ENCODE results near the gene ADAMTSL5.
"Not testable (repeated sequence)": the region's sequence is repeated elsewhere in the genome, so short reads cannot be mapped to it uniquely, and the experiment has no call there.

The ADAMTSL5 gene

DNA sequence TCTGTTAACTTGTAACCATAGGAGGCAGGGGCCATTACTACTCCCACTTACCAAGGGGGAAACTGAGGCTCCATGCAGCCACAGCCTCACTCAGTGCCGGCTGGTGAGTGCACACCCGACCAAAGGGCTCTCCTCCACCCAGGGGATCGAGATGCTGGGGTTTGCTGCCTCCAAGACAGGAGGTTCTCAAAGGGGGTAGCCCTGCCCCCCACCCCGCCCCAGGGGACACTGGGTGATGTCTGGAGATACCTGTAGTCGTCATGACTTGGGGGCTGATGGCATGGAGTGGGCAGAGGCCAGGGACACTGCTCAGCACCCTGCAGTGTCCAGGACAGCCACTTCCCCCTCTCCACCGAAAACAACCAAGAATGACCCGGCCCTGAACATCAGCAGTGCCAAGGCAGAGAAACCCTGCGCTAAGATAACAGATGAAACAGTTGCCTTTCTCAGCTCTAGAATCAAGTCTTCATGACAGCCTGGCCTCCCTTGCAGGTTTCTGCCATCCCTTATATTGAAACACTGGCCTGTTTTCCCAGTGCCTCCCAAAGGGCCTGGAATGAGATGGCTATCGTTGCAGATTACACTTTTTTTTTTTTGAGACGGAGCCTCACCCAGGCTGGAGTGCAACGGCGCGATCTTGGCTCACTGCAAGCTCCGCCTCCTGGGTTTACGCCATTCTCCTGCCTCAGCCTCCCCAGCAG lies 18.6 kb downstream of the ADAMTSL5 start:
- no peak for DNase-seq

DNA sequence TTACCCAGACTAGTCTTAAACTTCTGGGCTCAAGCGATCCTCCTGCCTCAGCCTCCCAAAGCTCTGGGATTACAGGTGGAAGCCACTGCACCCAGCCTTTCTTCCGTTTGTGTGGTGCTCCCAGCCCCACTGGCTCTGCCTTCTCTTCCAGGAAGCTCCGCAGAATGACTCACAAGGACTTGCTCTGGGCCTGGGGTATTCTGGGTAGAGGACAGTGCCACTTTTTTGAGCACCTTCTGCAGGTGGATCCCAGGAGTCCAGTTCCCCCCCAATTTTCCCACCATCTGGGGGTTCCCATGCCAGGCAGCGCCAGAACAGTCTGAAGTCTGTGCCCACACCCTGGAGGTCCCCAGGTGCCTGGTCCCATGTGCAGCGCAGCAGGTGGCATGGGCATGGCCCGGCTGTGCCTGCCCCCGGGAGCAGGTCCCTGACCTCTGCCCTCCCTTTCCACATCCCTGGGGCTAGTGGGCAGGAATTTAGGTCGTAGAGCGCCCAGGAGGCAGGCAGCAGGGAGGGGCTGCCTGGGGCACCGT lies 20.3 kb downstream of the ADAMTSL5 start:
- no peak for DNase-seq

DNA sequence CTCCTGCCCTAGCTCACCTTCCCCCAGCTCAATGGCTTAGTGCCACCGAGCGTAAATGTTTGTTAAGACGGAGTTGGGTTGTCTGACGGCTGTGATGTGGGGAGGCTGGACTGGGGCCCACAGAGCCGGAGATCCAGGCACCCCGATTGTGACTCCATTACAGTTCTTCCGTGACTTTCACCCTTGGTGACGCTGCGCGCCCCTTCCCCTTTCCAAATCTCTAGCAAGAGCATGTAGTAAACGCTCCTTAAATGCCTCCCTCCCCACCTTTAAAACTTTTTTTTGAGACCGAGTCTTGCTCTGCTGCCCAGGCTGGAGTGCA lies 21.0 kb downstream of the ADAMTSL5 start:
- no peak for DNase-seq

DNA sequence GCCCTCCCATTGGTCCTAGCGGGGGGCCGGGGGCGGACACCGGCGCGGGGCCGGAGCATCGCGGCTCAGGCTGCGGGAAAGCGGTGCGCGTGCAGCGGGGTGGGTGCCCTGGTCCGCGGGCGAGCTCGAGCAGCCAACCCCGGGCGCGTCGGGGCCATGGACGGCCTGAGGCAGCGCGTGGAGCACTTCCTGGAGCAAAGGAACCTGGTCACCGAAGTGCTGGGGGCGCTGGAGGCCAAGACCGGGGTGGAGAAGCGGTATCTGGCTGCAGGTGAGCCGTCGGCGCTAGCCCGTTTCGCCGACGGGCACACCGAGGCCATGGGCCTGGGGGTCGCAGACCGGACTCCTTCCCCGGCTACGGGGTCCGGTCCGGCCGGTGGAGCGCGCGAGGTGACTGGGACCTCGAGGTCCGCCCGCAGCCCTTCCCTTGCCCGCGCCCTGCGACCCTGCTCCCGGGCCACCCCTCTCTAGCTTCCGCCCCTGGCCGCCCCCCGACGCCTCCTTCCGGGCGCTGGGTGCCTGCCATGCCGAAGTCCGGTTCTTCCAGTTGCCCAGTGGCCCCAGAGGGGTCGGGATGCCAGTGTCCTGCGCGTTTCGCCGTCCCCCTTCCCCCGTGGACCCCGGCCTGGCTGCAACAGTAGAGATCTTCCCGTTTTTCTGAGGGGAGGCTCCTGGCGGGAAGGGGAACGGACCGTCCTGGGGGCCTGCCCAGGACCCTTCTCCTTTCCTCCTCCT lies 21.5 kb downstream of the ADAMTSL5 start, which contains the start of gene REEP6:
TSS of gene REEP6 (plus strand) at position 68 of the 735 bp plus-strand sequence. CDS start at position 157, 89 bp downstream.
- DNase-seq, result no peak

DNA sequence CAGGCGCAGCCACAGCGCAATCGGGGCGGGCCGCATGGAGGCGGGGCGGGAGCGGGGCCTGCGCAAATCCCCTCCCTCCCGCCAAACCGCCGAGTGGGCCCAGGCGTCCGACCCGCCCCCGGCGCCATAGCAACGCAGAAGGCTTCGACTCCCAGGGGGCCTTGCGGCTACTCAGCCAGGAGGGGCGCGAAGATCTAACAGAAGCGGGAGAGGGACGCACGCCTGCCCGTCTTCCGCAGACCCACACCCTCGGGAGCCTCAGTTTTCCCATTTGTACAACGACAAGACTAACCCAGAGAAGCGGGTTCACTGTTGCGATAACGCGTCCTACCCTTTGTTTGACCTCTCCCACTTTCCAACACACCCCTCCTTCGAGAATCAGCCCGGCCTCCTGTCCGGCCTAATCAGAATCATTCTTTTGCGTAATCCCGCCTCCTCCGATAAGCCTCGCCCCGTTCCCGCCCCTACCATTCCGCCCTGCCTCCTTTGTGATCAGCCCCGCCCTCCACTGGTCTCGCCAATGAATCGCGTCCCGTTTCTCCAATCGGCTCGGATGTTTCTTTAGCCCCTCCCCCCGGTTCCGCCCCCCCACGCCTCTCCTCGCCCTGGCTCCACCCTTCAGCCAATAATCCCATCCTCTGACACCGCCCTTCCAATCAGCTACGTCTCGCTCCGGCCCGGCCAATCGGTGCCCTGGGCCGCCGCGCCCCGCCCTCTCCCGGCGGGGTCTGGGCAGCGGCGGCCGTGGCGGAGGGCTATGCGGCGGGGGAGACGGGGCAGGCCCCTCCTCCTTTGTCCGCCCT lies 22.3 kb downstream of the ADAMTSL5 start, which contains the start of gene PCSK4:
TSS of gene PCSK4 (minus strand) at position 40 of the 803 bp plus-strand sequence. CDS start at position 36, 4 bp downstream.
- peak; percentile 98 for DNase-seq

DNA sequence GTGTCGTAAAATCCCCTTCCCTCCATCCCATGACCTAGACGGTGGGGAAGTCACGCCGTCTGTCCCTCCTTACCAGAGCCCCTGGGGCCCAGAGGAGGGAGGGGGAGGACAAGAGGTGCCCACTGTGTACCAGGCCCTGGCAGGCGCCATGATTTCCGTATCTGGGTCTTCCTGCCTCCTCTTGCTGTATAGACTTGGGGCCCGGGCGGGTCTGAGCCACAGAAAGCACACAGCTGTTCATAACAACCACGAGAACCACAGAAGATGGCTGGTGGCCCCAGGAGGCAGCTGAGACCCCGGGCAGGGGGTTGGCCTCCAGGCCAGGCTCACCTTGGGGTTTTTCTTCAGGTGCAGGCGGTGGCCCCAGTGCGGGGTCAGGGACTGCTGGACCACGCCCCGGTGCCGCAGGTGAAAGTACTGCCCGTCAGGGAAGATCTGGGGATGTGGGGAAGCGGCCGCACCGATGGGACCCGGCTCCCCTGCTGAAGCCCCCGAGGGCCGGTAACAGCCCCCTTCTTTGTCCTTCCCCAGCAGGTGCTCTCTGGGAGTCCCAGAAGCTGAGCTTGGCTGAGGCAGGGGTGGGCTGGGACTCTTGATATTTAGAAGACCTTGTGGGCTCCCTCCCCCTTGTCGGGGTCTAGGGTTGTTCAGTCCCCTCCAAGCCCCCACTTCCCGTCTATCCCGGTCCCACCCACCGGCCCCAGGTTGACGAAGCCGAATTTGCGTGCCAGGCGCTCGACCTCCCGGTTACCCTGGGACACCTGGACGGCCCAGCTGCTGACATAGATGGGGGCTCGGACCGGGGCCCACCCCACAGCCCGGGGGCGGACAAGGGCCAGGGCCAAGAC lies 23.1 kb downstream of the ADAMTSL5 start:
- no peak for DNase-seq

DNA sequence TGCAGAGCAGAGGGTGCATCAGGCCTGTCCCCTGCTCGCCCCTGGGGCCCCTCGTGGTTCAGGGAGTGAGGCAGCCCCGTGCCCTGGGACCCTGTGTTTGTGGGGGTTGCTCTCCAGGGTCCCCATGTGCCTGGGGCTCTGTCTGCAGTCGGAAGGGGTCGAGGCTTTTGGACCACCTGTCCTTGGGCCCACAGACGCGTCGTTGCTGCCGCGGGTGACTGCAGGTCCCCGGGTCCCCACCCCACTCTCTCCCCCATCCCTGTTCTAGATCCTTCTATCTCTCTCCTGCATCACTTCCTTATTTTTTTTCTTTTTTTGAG lies 24.6 kb downstream of the ADAMTSL5 start:
- DNase-seq, result no peak

DNA sequence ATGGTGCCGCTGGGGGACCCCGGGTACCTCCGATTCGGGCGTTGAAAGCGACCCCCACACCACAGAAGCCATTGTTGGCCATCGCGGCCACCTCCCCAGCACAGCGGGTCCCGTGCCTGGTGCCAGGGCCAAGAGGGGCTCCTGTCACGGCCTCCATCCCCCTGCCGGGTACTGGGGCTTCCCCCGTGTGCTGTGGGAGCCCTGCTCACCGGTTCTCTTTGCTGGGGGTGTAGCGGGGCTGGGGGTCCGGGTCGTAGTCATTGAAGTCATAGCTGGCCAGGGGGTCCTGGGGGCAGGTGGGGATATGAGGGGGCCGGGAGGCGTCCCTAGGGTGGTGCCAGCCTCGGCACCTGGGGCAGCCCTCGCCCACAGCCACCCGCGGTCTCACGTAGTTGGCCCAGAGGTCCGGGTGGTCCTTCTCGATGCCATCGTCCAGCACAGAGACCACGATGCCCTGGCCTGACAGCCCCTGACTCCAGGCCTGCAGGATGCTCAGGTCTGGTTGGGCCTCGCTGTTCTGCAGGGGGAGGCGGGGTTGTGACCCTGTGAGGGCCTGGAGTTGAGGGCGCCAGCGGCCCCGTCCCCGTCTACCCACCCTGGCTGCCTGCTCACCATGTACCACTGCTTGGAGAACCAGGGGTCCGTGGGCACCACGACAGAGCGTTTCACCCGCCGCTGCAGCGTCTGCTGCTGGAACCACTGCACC lies 25.1 kb downstream of the ADAMTSL5 start:
- DNase-seq, result no peak

DNA sequence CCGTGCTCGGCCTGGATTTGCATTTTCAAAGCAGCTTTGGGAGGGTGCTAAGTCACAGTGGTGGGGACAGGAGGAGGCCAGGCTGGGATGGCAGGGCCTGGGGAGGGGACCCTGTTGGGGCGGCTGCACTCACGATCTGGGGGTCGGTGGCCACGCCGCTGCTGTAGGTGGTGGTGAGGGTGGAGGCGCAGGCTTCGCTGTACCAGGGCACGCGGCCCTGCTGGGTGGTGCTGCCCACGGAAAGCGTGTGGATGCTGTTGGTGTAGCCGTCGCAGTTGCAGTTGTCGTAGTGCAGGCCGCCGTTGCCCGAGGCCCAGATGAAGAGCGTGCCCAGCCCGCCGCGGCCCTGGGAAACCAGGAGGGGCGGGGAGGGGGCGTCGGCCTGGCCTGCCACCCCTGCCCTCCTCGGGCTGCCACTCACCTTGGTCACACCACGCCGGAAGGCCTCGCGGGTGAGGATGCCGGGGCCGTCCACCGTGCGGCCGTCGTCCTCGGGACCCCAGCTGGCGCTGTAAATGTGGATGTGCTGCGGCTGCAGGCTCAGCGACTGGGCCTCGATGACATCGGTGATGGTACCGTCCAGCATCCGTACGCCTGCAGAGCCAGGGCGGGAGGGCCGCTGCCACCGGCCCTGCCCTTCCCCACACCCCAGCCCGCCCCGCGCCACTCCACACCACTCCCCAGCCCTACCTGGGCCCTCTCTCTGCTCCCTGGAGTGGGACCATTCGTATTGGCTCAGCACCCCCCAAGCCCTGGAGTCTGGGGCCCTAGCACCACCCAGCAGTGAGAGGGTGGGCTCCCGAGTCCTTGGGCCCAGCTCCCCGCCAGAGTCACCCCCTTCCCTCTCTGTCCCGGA lies 25.9 kb downstream of the ADAMTSL5 start:
- no peak for DNase-seq

DNA sequence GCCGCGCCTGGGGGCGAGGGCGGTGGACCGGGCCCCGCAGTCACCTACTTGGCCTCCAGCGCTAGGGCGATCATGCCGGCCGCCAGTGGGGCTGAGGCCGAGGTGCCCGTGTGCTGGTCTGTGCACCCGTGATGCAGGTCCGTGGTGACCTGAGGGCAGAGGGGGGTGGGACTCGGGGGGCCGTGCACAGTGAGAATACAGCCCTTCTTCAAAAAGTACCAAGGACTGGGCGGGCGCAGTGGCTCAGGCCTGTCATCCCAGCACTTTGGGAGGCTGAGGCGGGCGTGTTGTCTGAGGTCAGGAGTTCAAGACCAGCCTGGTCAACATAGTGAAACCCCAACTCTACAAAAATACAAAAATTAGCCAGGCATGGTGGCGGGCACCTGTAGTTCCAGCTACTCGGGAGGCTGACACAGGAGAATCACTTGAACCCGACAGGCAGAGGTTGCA lies 28.8 kb downstream of the ADAMTSL5 start:
- no peak for DNase-seq

DNA sequence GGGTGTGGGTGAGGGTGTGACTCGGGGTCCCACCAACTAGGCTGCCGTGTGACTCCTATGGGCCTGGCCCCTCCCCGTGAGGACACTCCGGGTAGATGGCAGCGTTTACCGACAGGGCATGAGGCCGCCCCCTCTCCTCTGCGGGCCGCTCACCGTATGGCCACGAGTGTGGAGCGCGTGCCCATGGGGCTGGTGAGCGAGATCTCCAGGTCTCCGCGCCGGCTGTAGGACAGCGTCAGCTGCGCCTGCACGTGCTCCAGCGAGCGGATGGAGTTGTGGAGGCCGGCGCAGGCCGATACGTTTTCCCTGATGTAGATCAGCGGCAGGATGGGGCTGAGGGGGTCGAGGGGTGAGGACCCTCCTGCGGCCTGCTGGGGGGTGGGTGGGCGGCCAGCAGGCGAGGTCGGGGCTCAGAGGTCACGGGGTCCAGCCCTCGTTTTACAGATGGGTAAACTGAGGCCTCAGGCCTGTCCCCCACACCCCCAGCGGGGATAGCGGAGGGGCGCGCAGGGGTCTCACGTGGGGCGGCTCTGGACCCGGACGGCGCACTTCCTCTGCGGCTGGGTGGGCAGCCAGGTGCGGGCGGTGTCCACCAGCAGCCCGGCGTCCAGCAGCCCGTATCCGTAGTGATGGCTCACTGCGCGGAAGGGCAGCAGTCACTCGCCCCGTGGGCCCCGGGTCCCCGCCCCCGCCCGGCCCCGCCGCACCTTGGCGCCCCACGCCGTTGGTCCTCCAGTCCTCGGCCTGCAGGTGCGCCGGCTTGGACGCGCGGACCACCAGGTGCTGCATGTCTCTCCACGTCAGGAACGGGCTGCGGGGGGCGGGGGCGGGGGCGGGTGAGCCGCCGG lies 29.5 kb downstream of the ADAMTSL5 start:
- DNase-seq, result no peak

DNA sequence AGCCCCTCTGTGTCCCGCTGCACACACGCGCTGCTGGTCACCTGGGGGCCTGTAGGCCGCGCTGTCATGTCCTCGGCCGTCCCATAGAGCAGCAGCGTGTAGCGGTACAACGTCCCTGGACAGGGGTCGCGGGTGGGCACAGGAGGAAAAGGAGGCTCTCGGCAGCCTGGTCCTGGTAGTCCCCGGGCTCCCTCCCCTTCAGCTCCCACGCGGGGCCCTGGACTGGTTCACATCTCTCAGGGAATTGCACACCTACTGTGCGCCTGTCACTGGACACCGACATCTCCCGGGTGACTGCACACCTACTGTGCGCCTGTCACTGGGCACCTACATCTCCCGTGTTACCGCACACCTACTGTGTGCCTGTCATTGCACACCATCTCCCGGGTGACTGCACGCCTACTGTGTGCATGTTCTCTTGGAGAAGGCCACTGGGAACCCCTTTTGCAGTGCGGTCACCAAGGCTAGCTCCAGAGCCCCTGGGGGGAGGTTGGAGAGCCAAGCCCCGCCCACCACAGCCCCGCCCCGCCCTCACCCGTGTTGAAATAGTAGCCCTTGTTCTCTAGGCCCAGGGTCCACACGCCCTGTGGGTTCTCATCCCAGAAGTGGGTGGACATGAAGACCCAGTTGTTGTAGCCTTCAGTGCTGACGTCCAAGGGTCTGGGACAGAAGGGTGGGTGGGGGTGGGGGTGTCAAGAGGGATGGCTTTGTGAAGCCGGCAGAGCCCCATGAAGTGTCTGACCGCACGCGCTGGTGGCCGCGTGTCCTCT lies 30.3 kb downstream of the ADAMTSL5 start:
- DNase-seq, result no peak

DNA sequence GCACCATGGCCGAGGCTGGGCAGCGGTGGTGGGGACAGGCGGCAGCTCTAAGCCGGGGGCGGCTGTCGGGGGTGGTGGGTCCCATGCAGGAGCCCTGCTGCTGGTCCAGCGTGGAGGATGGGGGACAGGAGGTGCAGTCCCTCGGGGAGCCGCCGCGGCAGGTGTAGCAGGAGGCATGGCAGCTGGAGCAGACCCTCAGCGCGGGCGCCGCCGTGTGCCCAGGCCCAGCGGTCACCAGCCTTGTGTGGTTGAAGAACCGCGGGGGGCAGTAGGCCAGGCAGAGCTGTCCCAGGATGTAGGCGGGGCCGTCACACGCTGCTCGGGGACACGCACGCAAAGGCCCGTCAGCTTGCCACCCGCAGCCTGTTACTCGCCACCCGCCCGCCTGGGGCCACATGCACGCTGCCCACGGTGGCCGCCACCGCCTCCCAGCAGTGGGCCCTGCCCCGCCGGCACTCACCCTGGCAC lies 30.9 kb downstream of the ADAMTSL5 start:
- DNase-seq, result no peak

DNA sequence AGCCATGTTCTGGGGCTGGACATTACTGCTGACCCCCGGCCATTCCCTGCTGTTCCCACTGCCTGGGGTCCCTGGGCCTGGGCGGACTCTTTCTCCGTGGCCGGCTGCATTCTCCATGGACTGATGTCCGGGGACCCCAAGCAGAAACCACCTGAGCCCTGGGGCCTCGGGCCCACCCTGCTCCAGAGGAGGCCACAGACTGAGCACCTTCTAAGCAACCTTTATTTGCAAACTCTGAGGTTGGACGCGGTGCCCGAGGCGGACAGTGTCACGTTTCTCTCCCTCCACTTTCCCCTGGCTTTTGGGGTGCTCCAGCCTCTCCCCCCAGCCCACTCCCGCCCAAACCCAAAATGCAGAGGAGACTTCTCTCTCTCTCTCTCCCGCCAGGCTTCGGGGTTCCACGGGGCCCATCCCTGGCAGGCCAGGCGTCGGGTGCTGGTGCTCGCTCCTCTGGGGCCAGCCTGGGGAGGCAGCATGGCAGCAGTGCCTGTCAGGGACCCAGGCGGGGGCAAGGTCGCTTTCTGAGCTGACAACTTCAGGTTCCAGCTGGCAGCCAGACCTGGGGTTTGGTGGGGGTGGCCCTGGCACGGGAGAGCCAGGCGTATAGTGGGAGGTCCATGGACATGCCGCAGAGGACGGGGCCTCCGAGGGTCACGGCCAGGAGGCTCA lies 31.5 kb downstream of the ADAMTSL5 start:
- no peak for DNase-seq

DNA sequence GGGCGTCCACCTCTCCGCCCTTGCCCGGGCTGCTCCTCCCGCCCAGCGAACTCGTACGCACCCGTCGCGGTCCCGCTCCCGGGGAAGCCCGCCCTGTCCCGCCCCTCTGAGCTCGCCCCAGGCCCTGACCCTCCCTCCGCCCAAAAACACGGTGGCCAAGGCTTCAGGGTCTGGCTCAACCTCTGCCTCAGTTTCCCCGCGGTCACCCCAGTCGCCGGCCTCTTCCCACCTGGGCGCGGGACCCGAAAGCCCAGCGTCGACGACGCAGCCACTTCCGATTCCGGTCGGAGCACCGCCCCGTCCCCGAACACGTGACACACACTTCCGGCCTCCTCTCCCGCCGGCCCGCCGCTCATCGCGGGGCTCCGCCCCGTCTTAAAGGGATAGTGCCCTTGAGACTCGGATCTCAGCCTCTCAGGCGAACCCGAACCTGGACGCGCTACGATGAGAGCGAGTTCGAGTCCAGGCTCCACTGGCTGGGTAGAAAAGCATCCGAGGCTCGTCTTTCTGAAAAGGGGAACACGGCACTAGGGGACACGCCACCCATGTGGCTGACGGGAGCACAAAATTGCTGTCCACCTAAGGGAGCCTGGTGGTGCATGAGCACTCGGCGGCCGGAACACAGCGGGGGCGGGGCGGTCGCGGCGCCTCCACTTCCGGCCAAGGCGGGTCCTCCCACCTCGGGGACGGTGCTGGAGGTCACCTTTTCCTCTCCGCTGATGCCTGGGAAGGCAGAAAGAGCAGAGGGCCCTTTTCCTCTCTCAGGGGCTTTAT lies 33.7 kb downstream of the ADAMTSL5 start, which contains the start of gene C19orf25:
TSS of gene C19orf25 (minus strand) at position 282 of the 774 bp plus-strand sequence. CDS start 312 bp downstream, outside the sequence.
- DNase-seq, result peak; percentile 86

DNA sequence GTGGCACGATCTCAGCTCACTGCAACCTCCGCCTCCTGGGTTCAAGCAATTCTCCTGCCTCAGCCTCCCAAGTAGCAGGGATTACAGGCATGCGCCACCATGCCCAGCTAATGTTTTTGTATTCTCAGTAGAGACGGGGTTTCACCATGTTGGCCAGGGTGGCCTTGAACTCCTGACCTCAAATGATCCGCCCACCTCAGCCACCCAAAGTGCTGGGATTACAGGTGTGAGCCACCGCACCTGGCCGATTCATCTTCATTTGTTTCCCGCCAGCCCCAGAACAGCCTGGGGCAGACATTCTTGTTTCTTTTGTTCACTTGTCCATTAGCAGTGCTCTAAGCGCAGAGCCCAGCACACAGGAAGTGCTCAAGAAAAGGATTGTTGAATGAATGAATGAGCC lies 35.8 kb downstream of the ADAMTSL5 start:
- DNase-seq, result not testable (repeated sequence)

DNA sequence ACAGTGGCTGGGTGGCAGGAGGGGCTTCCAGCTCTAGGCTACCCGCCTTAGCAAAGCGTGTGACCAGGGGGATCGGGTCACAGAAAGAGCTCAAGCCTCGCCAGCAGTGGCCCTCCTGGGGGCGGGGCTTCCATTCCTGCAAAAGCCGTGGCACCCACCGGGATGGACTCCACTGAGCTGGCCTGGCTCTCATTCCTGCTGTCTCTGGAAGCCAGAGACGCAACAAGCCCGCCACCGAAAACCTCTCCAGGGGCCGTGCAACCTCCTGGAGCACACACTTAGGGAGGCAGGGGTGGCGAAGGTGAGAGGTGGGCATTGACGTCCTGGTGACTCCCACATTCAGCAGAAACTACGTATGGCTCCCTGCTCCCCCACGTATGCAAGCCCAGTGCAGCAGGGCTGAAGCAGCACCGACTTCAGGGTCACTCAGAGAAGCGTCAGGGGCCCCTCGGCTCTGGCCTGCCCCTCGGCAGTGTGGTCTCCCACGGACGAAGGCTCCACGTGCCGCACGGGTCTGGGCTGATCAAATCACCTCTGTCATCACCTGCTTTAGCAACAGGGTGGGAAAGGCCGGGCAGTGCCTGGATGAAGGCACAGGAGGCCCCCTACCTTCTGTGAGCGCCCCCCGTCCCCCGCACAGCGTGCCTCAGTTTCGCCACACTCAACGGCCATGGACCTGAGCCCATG lies 36.9 kb downstream of the ADAMTSL5 start:
- DNase-seq, result no peak
